Lung (tissue), 12 donors: Measurements from ENCODE around the gene RANBP17. TPM values are rescaled to one million over a fixed set of nuclear protein-coding genes. Genes with fewer than 3 reads are reported as not detected.

ENCODE experiments used
- ATAC-seq: fragments of 200-7000 bp; cut with Tn5 transposase; one replicate; pipeline ENCODE4 v1.9.1; 2020; ENCODE audit warnings: moderate number of reproducible peaks; ENCODE audit not compliant: insufficient read depth, low FRiP score
- DNase-seq, 3 donors: peaks; one replicate each; pipeline ENCODE4 v3.0.0-alpha.2; 2013 to 2017
- H3K27ac ChIP-seq, 2 donors: one replicate each; pipeline ENCODE4 v1.5.1; 2013; ENCODE audit warnings: mild to moderate bottlenecking in 2 of 2, moderate library complexity in 2 of 2, control low read depth in 1 of 2, inconsistent platforms in 1 of 2, low read depth in 1 of 2, low read length in 1 of 2
- H3K27me3 ChIP-seq, 3 donors: one replicate each; pipeline ENCODE4 v1.5.1; 2013; ENCODE audit warnings: low read length in 2 of 3; ENCODE audit not compliant: control insufficient read depth in 3 of 3, insufficient read depth in 3 of 3
- H3K36me3 ChIP-seq, 4 donors: one replicate each; pipeline ENCODE4 v1.5.1; 2013; ENCODE audit warnings: low read length in 4 of 4, mild to moderate bottlenecking in 1 of 4, moderate library complexity in 1 of 4; ENCODE audit not compliant: control insufficient read depth in 4 of 4, insufficient read depth in 4 of 4
- H3K4me1 ChIP-seq, 5 donors: one replicate each; pipeline ENCODE4 v1.5.1; 2013; ENCODE audit warnings: low read length in 5 of 5, mild to moderate bottlenecking in 2 of 5, moderate library complexity in 1 of 5; ENCODE audit not compliant: control insufficient read depth in 5 of 5, insufficient read depth in 5 of 5
- H3K4me3 ChIP-seq: one replicate; pipeline ENCODE4 v1.5.1; 2013; ENCODE audit warnings: mild to moderate bottlenecking, control low read depth, moderate library complexity
- H3K9ac ChIP-seq, 2 donors: one replicate each; pipeline ENCODE4 v1.5.1; 2013; ENCODE audit warnings: low read length in 2 of 2, control low read depth in 1 of 2; ENCODE audit not compliant: insufficient read depth in 1 of 2
- H3K9me3 ChIP-seq, 4 donors: one replicate each; pipeline ENCODE4 v1.5.1; 2013; ENCODE audit warnings: low read length in 3 of 4, mild to moderate bottlenecking in 1 of 4, moderate library complexity in 1 of 4; ENCODE audit not compliant: control insufficient read depth in 4 of 4, insufficient read depth in 3 of 4
- CTCF ChIP-seq: IDR thresholded peaks from 2 replicates; pipeline ENCODE4 v1.5.1; 2012; ENCODE audit warnings: mild to moderate bottlenecking; ENCODE audit errors: control extremely low read depth, extremely low read depth
- WGBS, 2 donors: extraction: QIAGEN DNeasy Blood & Tissue Kit; methylation state at CpG; one replicate each; pipeline ENCODE4 v1.1.7; 2013; 5-methylcytosine and 5-hydroxymethylcytosine counted together
- polyA plus RNA-seq, 2 donors: library from polyadenylated mRNA; stranded (reverse); fragments of 200-250 nt; gene quantifications; one replicate each; pipeline ENCODE4 v1.2.1, GENCODE V29; 2013
- total RNA-seq, 2 donors: library from RNA; depleted of rRNA in 1 of 2; stranded (reverse); fragments of >200 nt in 1 of 2; gene quantifications; one replicate each; pipeline ENCODE4 v1.2.1, GENCODE V29; 2014 to 2021
- donor health status: control.
- donor health status: control.
- donor health status: Bipolar disorder and iron deficiency.
- donor health status: healthy.
- donor health status: DM: yes; HTN: yes; CAD: no.

RANBP17 gene
- total and polyA plus RNA-seq, 4 donors, result 1.8 to 130 (median 11.0) TPM

GRCh38 chr5:171340042-171340441, 478.2 kb downstream of the RANBP17 start:
- no peak overlapping the region for H3K9ac ChIP-seq
- TF ChIP-seq CTCF, result no peak
- ATAC-seq (no peak), DNase-seq (no peak)
- H3K4me1 ChIP-seq, result peaks cover 0 to 8% (median 0%) of the 10 kb centered on the region in 5 donors
- no peak overlapping the region for H3K27ac ChIP-seq
- no peak overlapping the region for H3K4me3 ChIP-seq
- H3K27me3 ChIP-seq, result peaks cover 0 to 27% (median 25%) of the 10 kb centered on the region in 3 donors
- no peaks in the 10 kb centered on the region for H3K36me3 ChIP-seq
- no peaks in the 10 kb centered on the region for H3K9me3 ChIP-seq

- no peak for ATAC-seq
- TF ChIP-seq CTCF, result no peak
- Histone ChIP-seq H3K4me3 (no peak overlapping the region), H3K36me3 (no peaks in the 10 kb centered on the region), H3K27me3 (peaks cover 0 to 23% (median 21%) of the 10 kb centered on the region in 3 donors), H3K27ac (no peak overlapping the region), H3K4me1 (peaks cover 0 to 8% (median 0%) of the 10 kb centered on the region in 5 donors), H3K9ac (no peak overlapping the region), H3K9me3 (no peaks in the 10 kb centered on the region)
- DNase-seq, result no peak
- 58 to 78% methylated on average over 6 of the region's 6 CpGs for WGBS, 2 donors
These were observed 478.7 kb downstream of the RANBP17 start for GRCh38 chr5:171340491-171340890.

- Histone ChIP-seq H3K9me3 (no peaks in the 10 kb centered on the region), H3K36me3 (no peaks in the 10 kb centered on the region), H3K9ac (no peak overlapping the region), H3K27me3 (peaks cover 0 to 7% (median 7%) of the 10 kb centered on the region in 3 donors), H3K27ac (no peak overlapping the region), H3K4me1 (no peaks in the 10 kb centered on the region), H3K4me3 (no peak overlapping the region)
- DNase-seq (peak; percentile 65 to 81 (median 68)), ATAC-seq (no peak)
- 55 to 58% methylated on average over 17 of the region's 17 CpGs for WGBS, 2 donors
- TF ChIP-seq CTCF, result peak; percentile 43
These were observed 480.7 kb downstream of the RANBP17 start for GRCh38 chr5:171342362-171343111.
